HEK293 (cell line): ENCODE results near the gene NIT1.

ENCODE experiments used
- CTCF ChIA-PET: fragments of 350-600 bp; formaldehyde crosslinking; extraction: SDS; loops from one replicate; lab custom pipeline; 2021; ENCODE audit warnings: antibody characterized with exemption; lab: Yijun Ruan, JAX
- POLR2A ChIA-PET: fragments of 300-600 bp; formaldehyde crosslinking; extraction: SDS; loops from one replicate; lab custom pipeline; 2020; ENCODE audit warnings: antibody characterized with exemption, inconsistent platforms; lab: Yijun Ruan, JAX
- H3K27ac ChIP-seq: fragments of 200-500 bp; sonication (Bioruptor generic); 2 replicates; pipeline ENCODE4 v1.5.1; 2014; ENCODE audit warnings: low read depth, low read length, control low read depth, inconsistent platforms; ENCODE audit errors: extremely low read depth
- H3K36me3 ChIP-seq, 2 experiments: fragments of 200-500 bp in 1 of 2; sonication (Bioruptor generic) in 1 of 2; 1 replicate in 1 of 2; 2 replicates in 1 of 2; pipeline ENCODE4 v1.5.1; 2014 to 2017; ENCODE audit warnings: inconsistent platforms in 2 of 2, low read length in 2 of 2; ENCODE audit not compliant: control insufficient read depth in 2 of 2, insufficient read depth in 1 of 2
- H3K4me1 ChIP-seq: fragments of 200-500 bp; sonication (Bioruptor generic); 2 replicates; pipeline ENCODE4 v1.5.1; 2014; ENCODE audit warnings: mild to moderate bottlenecking, low read length, inconsistent platforms; ENCODE audit not compliant: control insufficient read depth, insufficient read depth
- H3K4me3 ChIP-seq: 2 replicates; pipeline ENCODE4 v1.5.1; 2011; ENCODE audit warnings: low read depth, mild to moderate bottlenecking, control low read depth, low read length, moderate library complexity
- H3K9me3 ChIP-seq: fragments of 200-500 bp; sonication (Bioruptor generic); 2 replicates; pipeline ENCODE4 v1.5.1; 2014; ENCODE audit warnings: low read depth, low read length, inconsistent platforms; ENCODE audit not compliant: control insufficient read depth, insufficient read depth
- GLIS1 ChIP-seq: fragments of 450-650 bp; formaldehyde crosslinking; IDR thresholded peaks from 2 replicates; pipeline ENCODE4 v1.5.1; 2016; ENCODE audit warnings: missing biosample characterization, missing genetic modification characterization
- HOXA7 ChIP-seq: sonication (generic); formaldehyde crosslinking; IDR thresholded peaks from 2 replicates; pipeline ENCODE4 v1.8.1; 2022; ENCODE audit warnings: missing genetic modification reagents, borderline replicate concordance
- HOXD13 ChIP-seq: sonication (generic); formaldehyde crosslinking; IDR thresholded peaks from 2 replicates; pipeline ENCODE4 v1.8.0; 2022; ENCODE audit warnings: missing genetic modification reagents, borderline replicate concordance
- IKZF3 ChIP-seq: fragments of 450-650 bp; IDR thresholded peaks from 2 replicates; pipeline ENCODE4 v1.5.0; 2018; ENCODE audit warnings: missing biosample characterization, mild to moderate bottlenecking, missing genetic modification characterization, moderate library complexity
- KLF16 ChIP-seq: fragments of 450-650 bp; formaldehyde crosslinking; IDR thresholded peaks from 2 replicates; pipeline ENCODE4 v1.5.1; 2017; ENCODE audit warnings: missing biosample characterization, missing genetic modification characterization
- KLF9 ChIP-seq: fragments of 450-650 bp; formaldehyde crosslinking; IDR thresholded peaks from 2 replicates; pipeline ENCODE4 v1.5.1; 2016; ENCODE audit warnings: missing biosample characterization, missing genetic modification characterization, low read depth
- SALL2 ChIP-seq: fragments of 450-650 bp; formaldehyde crosslinking; IDR thresholded peaks from 2 replicates; pipeline ENCODE4 v1.5.0; 2017; ENCODE audit warnings: missing biosample characterization, mild to moderate bottlenecking, missing genetic modification characterization, borderline replicate concordance
- SETDB1 ChIP-seq: IDR thresholded peaks from one replicate; pipeline ENCODE4 v1.6.1; 2017; ENCODE audit warnings: mild to moderate bottlenecking, low read length, moderate library complexity, mixed read lengths; ENCODE audit not compliant: insufficient read length
- SP2 ChIP-seq: fragments of 450-650 bp; formaldehyde crosslinking; IDR thresholded peaks from 2 replicates; pipeline ENCODE4 v1.5.1; 2016; ENCODE audit warnings: missing biosample characterization, missing genetic modification characterization
- ZBTB17 ChIP-seq: fragments of 450-650 bp; formaldehyde crosslinking; IDR thresholded peaks from 2 replicates; pipeline ENCODE4 v1.5.1; 2016; ENCODE audit warnings: missing biosample characterization, missing genetic modification characterization
- ZBTB20 ChIP-seq: fragments of 450-650 bp; formaldehyde crosslinking; IDR thresholded peaks from 2 replicates; pipeline ENCODE4 v1.5.1; 2016; ENCODE audit warnings: missing biosample characterization, missing genetic modification characterization
- ZEB2 ChIP-seq: fragments of 450-650 bp; formaldehyde crosslinking; IDR thresholded peaks from 2 replicates; pipeline ENCODE4 v1.5.1; 2016; ENCODE audit warnings: missing biosample characterization, missing genetic modification characterization
- ZNF10 ChIP-seq: fragments of 450-650 bp; formaldehyde crosslinking; IDR thresholded peaks from 2 replicates; pipeline ENCODE4 v1.5.1; 2017; ENCODE audit warnings: missing biosample characterization, missing genetic modification characterization
- ZNF132 ChIP-seq: fragments of 450-650 bp; formaldehyde crosslinking; IDR thresholded peaks from 2 replicates; pipeline ENCODE4 v1.5.1; 2017; ENCODE audit warnings: missing biosample characterization, missing genetic modification characterization, borderline replicate concordance
- ZNF133 ChIP-seq: fragments of 450-650 bp; formaldehyde crosslinking; IDR thresholded peaks from 2 replicates; pipeline ENCODE4 v1.5.1; 2016; ENCODE audit warnings: missing biosample characterization, missing genetic modification characterization
- ZNF16 ChIP-seq: fragments of 450-650 bp; formaldehyde crosslinking; IDR thresholded peaks from 2 replicates; pipeline ENCODE4 v1.5.1; 2016; ENCODE audit warnings: low read depth, missing biosample characterization, missing genetic modification characterization
- ZNF24 ChIP-seq: fragments of 450-650 bp; formaldehyde crosslinking; IDR thresholded peaks from 2 replicates; pipeline ENCODE4 v1.5.1; 2016; ENCODE audit warnings: missing biosample characterization, missing genetic modification characterization
- ZNF248 ChIP-seq: fragments of 450-650 bp; formaldehyde crosslinking; IDR thresholded peaks from 2 replicates; pipeline ENCODE4 v1.5.1; 2017; ENCODE audit warnings: missing biosample characterization, missing genetic modification characterization
- ZNF324 ChIP-seq: fragments of 450-650 bp; formaldehyde crosslinking; IDR thresholded peaks from 2 replicates; pipeline ENCODE4 v1.5.1; 2016; ENCODE audit warnings: missing biosample characterization, missing genetic modification characterization
- ZNF521 ChIP-seq: fragments of 450-650 bp; formaldehyde crosslinking; IDR thresholded peaks from 2 replicates; pipeline ENCODE4 v1.5.1; 2017; ENCODE audit warnings: missing biosample characterization, mild to moderate bottlenecking, missing genetic modification characterization
- ZNF544 ChIP-seq: fragments of 450-650 bp; formaldehyde crosslinking; IDR thresholded peaks from 2 replicates; pipeline ENCODE4 v1.5.0; 2017; ENCODE audit warnings: missing biosample characterization, missing genetic modification characterization
- ZNF571 ChIP-seq: fragments of 450-650 bp; formaldehyde crosslinking; IDR thresholded peaks from 2 replicates; pipeline ENCODE4 v1.5.0; 2017; ENCODE audit warnings: missing biosample characterization, missing genetic modification characterization
- ZNF629 ChIP-seq: fragments of 450-650 bp; formaldehyde crosslinking; IDR thresholded peaks from 2 replicates; pipeline ENCODE4 v1.5.1; 2017; ENCODE audit warnings: missing biosample characterization, missing genetic modification characterization
- ZNF654 ChIP-seq: fragments of 450-650 bp; formaldehyde crosslinking; IDR thresholded peaks from 2 replicates; pipeline ENCODE4 v1.5.1; 2016; ENCODE audit warnings: low read depth, missing biosample characterization, missing genetic modification characterization
- ZNF664 ChIP-seq: fragments of 450-650 bp; formaldehyde crosslinking; IDR thresholded peaks from 2 replicates; pipeline ENCODE4 v1.5.1; 2016; ENCODE audit warnings: missing biosample characterization, missing genetic modification characterization
- TF ChIP-seq, protein P1 (sequence below): fragments of 450-650 bp; IDR thresholded peaks from 2 replicates; pipeline ENCODE4 v1.5.1; 2018; ENCODE audit warnings: missing biosample characterization, missing genetic modification characterization
- TF ChIP-seq, protein P2 (sequence below): fragments of 450-650 bp; formaldehyde crosslinking; IDR thresholded peaks from 2 replicates; pipeline ENCODE4 v1.5.1; 2016; ENCODE audit warnings: missing biosample characterization, missing genetic modification characterization
- TF ChIP-seq, protein P3 (sequence below): fragments of 450-650 bp; formaldehyde crosslinking; IDR thresholded peaks from 2 replicates; pipeline ENCODE4 v1.5.1; 2016; ENCODE audit warnings: missing biosample characterization, missing genetic modification characterization
- TF ChIP-seq, protein P4 (sequence below): fragments of 450-650 bp; formaldehyde crosslinking; IDR thresholded peaks from 2 replicates; pipeline ENCODE4 v1.5.1; 2017; ENCODE audit warnings: missing biosample characterization, missing genetic modification characterization
- TF ChIP-seq, protein P5 (sequence below): fragments of 450-650 bp; formaldehyde crosslinking; IDR thresholded peaks from 2 replicates; pipeline ENCODE4 v1.5.1; 2016; ENCODE audit warnings: missing biosample characterization, missing genetic modification characterization

Gene NIT1

DNA sequence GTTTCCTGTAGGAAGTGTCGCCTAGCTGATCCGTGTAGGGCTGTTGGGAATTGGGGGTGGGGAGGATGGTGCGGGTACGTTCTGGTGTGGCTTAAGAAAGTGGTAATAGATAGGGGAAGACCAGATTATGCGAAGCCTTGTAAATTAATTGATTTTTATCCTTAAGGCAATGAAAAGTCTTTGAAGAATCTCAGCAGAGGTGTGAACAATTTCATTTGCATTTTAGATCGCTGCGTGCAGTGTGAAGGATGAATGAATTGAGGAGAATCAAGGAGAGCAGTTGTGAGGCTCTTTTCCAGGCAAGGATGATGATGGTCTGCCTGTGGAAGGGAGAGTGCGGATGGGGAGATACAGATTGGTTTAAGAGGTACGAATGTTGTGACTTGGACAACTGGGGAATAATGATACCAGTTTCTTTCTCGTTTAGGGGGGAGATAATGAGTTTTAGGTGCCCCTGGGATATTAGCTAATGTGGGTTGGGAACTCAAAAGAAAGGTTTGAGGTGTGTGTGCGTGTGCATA, 15.4 kb downstream of the NIT1 start:
- H3K9me3 ChIP-seq, result no peaks in the 10 kb centered on the region
- H3K4me1 ChIP-seq, result 0 out of 2 replicates have a peak, but pooled peaks cover 2% of the 10 kb centered on the region
- ChIA-PET POLR2A (interaction anchor here (0.6 to 3.8 kb wide), 14 partner anchors 8 to 693 kb away, joined by 3 to 28 read pairs (median 6); partner anchors contain the start of genes NIT1, PFDN2, PPOX and TOMM40L), CTCF (interaction anchor here (0.9 to 1.9 kb wide), 4 partner anchors 14 to 36 kb away, joined by 3 to 6 read pairs (median 4); no protein-coding TSS in a partner anchor)
- peaks cover 0 to 27% of the 10 kb centered on the region in 2 experiments; a peak in 2 of 3 replicates for H3K36me3 ChIP-seq
- H3K27ac ChIP-seq, result peak overlapping the region; percentile 91
- peak overlapping the region; percentile 84 for H3K4me3 ChIP-seq
- TF ChIP-seq ZEB2 (tag by site-specific recombination), result 0 out of 2 replicates have a peak, but pooled peaks have one; percentile 1
- no peak for TF ChIP-seq ZNF132 (tag by site-specific recombination)
- no peak for TF ChIP-seq ZNF571 (tag by site-specific recombination)
- no peak for TF ChIP-seq ZNF654 (tag by site-specific recombination)
- TF ChIP-seq IKZF3 (tag by site-specific recombination), result no peak
- TF ChIP-seq, protein P1, sequence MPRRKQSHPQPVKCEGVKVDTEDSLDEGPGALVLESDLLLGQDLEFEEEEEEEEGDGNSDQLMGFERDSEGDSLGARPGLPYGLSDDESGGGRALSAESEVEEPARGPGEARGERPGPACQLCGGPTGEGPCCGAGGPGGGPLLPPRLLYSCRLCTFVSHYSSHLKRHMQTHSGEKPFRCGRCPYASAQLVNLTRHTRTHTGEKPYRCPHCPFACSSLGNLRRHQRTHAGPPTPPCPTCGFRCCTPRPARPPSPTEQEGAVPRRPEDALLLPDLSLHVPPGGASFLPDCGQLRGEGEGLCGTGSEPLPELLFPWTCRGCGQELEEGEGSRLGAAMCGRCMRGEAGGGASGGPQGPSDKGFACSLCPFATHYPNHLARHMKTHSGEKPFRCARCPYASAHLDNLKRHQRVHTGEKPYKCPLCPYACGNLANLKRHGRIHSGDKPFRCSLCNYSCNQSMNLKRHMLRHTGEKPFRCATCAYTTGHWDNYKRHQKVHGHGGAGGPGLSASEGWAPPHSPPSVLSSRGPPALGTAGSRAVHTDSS (tag by site-specific recombination), result peak; percentile 38; the same call in 1 of the 2 replicates
- TF ChIP-seq KLF9 (tag by site-specific recombination), result no peak
- no peak for TF ChIP-seq ZNF664 (tag by site-specific recombination)
- TF ChIP-seq, protein P2, sequence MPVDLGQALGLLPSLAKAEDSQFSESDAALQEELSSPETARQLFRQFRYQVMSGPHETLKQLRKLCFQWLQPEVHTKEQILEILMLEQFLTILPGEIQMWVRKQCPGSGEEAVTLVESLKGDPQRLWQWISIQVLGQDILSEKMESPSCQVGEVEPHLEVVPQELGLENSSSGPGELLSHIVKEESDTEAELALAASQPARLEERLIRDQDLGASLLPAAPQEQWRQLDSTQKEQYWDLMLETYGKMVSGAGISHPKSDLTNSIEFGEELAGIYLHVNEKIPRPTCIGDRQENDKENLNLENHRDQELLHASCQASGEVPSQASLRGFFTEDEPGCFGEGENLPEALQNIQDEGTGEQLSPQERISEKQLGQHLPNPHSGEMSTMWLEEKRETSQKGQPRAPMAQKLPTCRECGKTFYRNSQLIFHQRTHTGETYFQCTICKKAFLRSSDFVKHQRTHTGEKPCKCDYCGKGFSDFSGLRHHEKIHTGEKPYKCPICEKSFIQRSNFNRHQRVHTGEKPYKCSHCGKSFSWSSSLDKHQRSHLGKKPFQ (tag by site-specific recombination), result peak; percentile 91
- TF ChIP-seq, protein P3, sequence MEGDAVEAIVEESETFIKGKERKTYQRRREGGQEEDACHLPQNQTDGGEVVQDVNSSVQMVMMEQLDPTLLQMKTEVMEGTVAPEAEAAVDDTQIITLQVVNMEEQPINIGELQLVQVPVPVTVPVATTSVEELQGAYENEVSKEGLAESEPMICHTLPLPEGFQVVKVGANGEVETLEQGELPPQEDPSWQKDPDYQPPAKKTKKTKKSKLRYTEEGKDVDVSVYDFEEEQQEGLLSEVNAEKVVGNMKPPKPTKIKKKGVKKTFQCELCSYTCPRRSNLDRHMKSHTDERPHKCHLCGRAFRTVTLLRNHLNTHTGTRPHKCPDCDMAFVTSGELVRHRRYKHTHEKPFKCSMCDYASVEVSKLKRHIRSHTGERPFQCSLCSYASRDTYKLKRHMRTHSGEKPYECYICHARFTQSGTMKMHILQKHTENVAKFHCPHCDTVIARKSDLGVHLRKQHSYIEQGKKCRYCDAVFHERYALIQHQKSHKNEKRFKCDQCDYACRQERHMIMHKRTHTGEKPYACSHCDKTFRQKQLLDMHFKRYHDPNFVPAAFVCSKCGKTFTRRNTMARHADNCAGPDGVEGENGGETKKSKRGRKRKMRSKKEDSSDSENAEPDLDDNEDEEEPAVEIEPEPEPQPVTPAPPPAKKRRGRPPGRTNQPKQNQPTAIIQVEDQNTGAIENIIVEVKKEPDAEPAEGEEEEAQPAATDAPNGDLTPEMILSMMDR, result no peak
- TF ChIP-seq HOXA7 (CRISPR knock-in tag), result no peak
- no peak for TF ChIP-seq HOXD13 (CRISPR knock-in tag)
- no peak for TF ChIP-seq SETDB1
- no peak for TF ChIP-seq ZNF544
- no peak for TF ChIP-seq ZNF10 (tag by site-specific recombination)
- TF ChIP-seq ZNF248 (tag by site-specific recombination), result no peak
- TF ChIP-seq ZNF521 (tag by site-specific recombination), result no peak
- TF ChIP-seq, protein P4, sequence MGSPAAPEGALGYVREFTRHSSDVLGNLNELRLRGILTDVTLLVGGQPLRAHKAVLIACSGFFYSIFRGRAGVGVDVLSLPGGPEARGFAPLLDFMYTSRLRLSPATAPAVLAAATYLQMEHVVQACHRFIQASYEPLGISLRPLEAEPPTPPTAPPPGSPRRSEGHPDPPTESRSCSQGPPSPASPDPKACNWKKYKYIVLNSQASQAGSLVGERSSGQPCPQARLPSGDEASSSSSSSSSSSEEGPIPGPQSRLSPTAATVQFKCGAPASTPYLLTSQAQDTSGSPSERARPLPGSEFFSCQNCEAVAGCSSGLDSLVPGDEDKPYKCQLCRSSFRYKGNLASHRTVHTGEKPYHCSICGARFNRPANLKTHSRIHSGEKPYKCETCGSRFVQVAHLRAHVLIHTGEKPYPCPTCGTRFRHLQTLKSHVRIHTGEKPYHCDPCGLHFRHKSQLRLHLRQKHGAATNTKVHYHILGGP (tag by site-specific recombination), result no peak
- TF ChIP-seq KLF16, result 0 out of 2 replicates have a peak, but pooled peaks have one; percentile 0
- TF ChIP-seq, protein P5, sequence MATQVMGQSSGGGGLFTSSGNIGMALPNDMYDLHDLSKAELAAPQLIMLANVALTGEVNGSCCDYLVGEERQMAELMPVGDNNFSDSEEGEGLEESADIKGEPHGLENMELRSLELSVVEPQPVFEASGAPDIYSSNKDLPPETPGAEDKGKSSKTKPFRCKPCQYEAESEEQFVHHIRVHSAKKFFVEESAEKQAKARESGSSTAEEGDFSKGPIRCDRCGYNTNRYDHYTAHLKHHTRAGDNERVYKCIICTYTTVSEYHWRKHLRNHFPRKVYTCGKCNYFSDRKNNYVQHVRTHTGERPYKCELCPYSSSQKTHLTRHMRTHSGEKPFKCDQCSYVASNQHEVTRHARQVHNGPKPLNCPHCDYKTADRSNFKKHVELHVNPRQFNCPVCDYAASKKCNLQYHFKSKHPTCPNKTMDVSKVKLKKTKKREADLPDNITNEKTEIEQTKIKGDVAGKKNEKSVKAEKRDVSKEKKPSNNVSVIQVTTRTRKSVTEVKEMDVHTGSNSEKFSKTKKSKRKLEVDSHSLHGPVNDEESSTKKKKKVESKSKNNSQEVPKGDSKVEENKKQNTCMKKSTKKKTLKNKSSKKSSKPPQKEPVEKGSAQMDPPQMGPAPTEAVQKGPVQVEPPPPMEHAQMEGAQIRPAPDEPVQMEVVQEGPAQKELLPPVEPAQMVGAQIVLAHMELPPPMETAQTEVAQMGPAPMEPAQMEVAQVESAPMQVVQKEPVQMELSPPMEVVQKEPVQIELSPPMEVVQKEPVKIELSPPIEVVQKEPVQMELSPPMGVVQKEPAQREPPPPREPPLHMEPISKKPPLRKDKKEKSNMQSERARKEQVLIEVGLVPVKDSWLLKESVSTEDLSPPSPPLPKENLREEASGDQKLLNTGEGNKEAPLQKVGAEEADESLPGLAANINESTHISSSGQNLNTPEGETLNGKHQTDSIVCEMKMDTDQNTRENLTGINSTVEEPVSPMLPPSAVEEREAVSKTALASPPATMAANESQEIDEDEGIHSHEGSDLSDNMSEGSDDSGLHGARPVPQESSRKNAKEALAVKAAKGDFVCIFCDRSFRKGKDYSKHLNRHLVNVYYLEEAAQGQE, result 0 out of 2 replicates have a peak, but pooled peaks have one; percentile 1
- TF ChIP-seq ZNF16 (tag by site-specific recombination), result no peak
- TF ChIP-seq SALL2 (tag by site-specific recombination), result no peak
- TF ChIP-seq SP2, result no peak
- no peak for TF ChIP-seq ZNF133 (tag by site-specific recombination)
- TF ChIP-seq GLIS1, result no peak
- TF ChIP-seq ZNF324 (tag by site-specific recombination), result no peak
- peak; percentile 11 for TF ChIP-seq ZBTB17 (tag by site-specific recombination)
- TF ChIP-seq ZNF24 (tag by site-specific recombination), result 0 out of 2 replicates have a peak, but pooled peaks have one; percentile 13
- no peak for TF ChIP-seq ZNF629 (tag by site-specific recombination)
- 0 out of 2 replicates have a peak, but pooled peaks have one; percentile 1 for TF ChIP-seq ZBTB20 (tag by site-specific recombination)
